HFFc6 (cell line): ENCODE data around the gene BCL2L2. TPM values are rescaled to one million over a fixed set of nuclear protein-coding genes. Genes with fewer than 3 reads are reported as not detected.

ENCODE experiments used
- DNase-seq: peaks from one replicate; pipeline ENCODE4 v3.0.0-alpha.2; 2018
- H3K27ac Mint-ChIP-seq: 2 replicates; pipeline ENCODE4 v1.8.0; 2020; ENCODE audit warnings: mild to moderate bottlenecking, mixed read lengths
- H3K27me3 Mint-ChIP-seq: 2 replicates; pipeline ENCODE4 v1.8.0; 2021; ENCODE audit warnings: mild to moderate bottlenecking, moderate library complexity, mixed read lengths; ENCODE audit not compliant: insufficient read depth
- H3K36me3 Mint-ChIP-seq: 2 replicates; pipeline ENCODE4 v1.8.0; 2021; ENCODE audit warnings: low read depth, mixed read lengths
- H3K4me1 Mint-ChIP-seq: 2 replicates; pipeline ENCODE4 v1.8.0; 2020; ENCODE audit warnings: low read depth, mixed read lengths
- H3K4me3 Mint-ChIP-seq: 2 replicates; pipeline ENCODE4 v1.8.0; 2020; ENCODE audit warnings: mild to moderate bottlenecking, moderate library complexity, mixed read lengths
- H3K9me3 Mint-ChIP-seq: 2 replicates; pipeline ENCODE4 v1.8.0; 2020; ENCODE audit warnings: mild to moderate bottlenecking, mixed read lengths
- CTCF ChIP-seq: fragments of 200-600 bp; sonication (generic); IDR thresholded peaks from 2 replicates; pipeline ENCODE4 v1.5.0; 2021; ENCODE audit warnings: antibody characterized with exemption, mild to moderate bottlenecking
- total RNA-seq, 6 experiments: library from RNA; stranded (reverse); fragmentation: NEBNext Ultra II Directional; extraction: Animal tissue kit (Norgen Biotek cat#: 25700); gene quantifications; 2 replicates in 1 of 6; 3 replicates in 5 of 6; pipeline ENCODE4 v1.2.3, GENCODE V29; 2021

The BCL2L2 gene
- total RNA-seq, 6 experiments from 2014 or later: 28.7 to 32.4 (median 31.1) TPM

- H3K4me1 Mint-ChIP-seq: peaks cover 23% of the 10 kb centered on the region
- DNase-seq: peak; percentile 99
- peaks cover 2% of the 10 kb centered on the region; the same call in 1 of the 2 replicates for H3K27me3 Mint-ChIP-seq
- peak within 1 kb of the TSS; percentile 96 for H3K27ac Mint-ChIP-seq
- peak within 1 kb of the TSS; percentile 98 for H3K4me3 Mint-ChIP-seq
- no peaks in the 10 kb centered on the region for H3K9me3 Mint-ChIP-seq
- TF ChIP-seq CTCF: peak; percentile 64
- no peaks in the 10 kb centered on the region for H3K36me3 Mint-ChIP-seq
These were observed 20.4 kb upstream of the BCL2L2 start, which contains the start of gene HOMEZ for GRCh38 chr14:23286020-23286901. Gene HOMEZ, minus strand, starts transcription at chr14:23286132. Its CDS starts 180 bp downstream, at chr14:23285952.

GRCh38 chr14:23286902-23287479 lies 19.6 kb upstream of the BCL2L2 start:
- H3K4me1 Mint-ChIP-seq: peaks cover 23% of the 10 kb centered on the region
- no peaks in the 10 kb centered on the region for H3K9me3 Mint-ChIP-seq
- peaks cover 2% of the 10 kb centered on the region; the same call in 1 of the 2 replicates for H3K27me3 Mint-ChIP-seq
- H3K4me3 Mint-ChIP-seq: peak overlapping the region; percentile 98
- peak overlapping the region; percentile 96 for H3K27ac Mint-ChIP-seq
- DNase-seq: no peak
- no peaks in the 10 kb centered on the region for H3K36me3 Mint-ChIP-seq
- TF ChIP-seq CTCF: no peak

- TF ChIP-seq CTCF: peak; percentile 96
- peak; percentile 32 for DNase-seq
- Mint-ChIP-seq H3K27ac (no peak overlapping the region), H3K4me1 (peaks cover 43% of the 10 kb centered on the region), H3K4me3 (no peak overlapping the region), H3K27me3 (peaks cover 6% of the 10 kb centered on the region; the same call in 1 of the 2 replicates), H3K36me3 (no peaks in the 10 kb centered on the region), H3K9me3 (no peaks in the 10 kb centered on the region)
These were observed 11.7 kb upstream of the BCL2L2 start for GRCh38 chr14:23294734-23295561.

- no peak for TF ChIP-seq CTCF
- Mint-ChIP-seq H3K4me3 (no peak overlapping the region), H3K27ac (peak overlapping the region; percentile 43; the same call in 1 of the 2 replicates), H3K27me3 (peaks cover 5% of the 10 kb centered on the region; the same call in 1 of the 2 replicates), H3K9me3 (no peaks in the 10 kb centered on the region), H3K36me3 (no peaks in the 10 kb centered on the region), H3K4me1 (peaks cover 53% of the 10 kb centered on the region)
- no peak for DNase-seq
These were observed 10.4 kb upstream of the BCL2L2 start for GRCh38 chr14:23296012-23296777.

GRCh38 chr14:23297096-23297495 lies 9.5 kb upstream of the BCL2L2 start:
- no peak for TF ChIP-seq CTCF
- H3K27me3 Mint-ChIP-seq: peaks cover 5% of the 10 kb centered on the region; the same call in 1 of the 2 replicates

More at GRCh38 chr14:23297096-23297495, 9.5 kb upstream of the BCL2L2 start:
- Mint-ChIP-seq H3K27ac (peak overlapping the region; percentile 77), H3K4me1 (peaks cover 53% of the 10 kb centered on the region), H3K9me3 (no peaks in the 10 kb centered on the region), H3K4me3 (no peak overlapping the region), H3K36me3 (no peaks in the 10 kb centered on the region)
- no peak for DNase-seq
